Activated CD8-positive, alpha-beta memory T cell treated with anti-CD3 and anti-CD28 coated beads for 36 hours (primary cell): ENCODE measurements around the gene HID1. TPM values are rescaled to one million over a fixed set of nuclear protein-coding genes. Genes with fewer than 3 reads are reported as not detected.
"Not testable (repeated sequence)": the region's sequence is repeated elsewhere in the genome, so short reads cannot be mapped to it uniquely, and the experiment has no call there.

ENCODE experiments used
- CTCF ChIA-PET: fragments of 350-600 bp; sonication (Branson Sonifier 250); formaldehyde crosslinking; loops from one replicate; lab custom pipeline; 2021; ENCODE audit warnings: antibody characterized with exemption; lab: Charles Lee
- POLR2A ChIA-PET: fragments of 350-600 bp; sonication (Branson Sonifier 250); formaldehyde crosslinking; loops from one replicate; lab custom pipeline; 2021; ENCODE audit warnings: antibody characterized with exemption; lab: Charles Lee
- total RNA-seq, 2 experiments: library from RNA; stranded (reverse); gene quantifications; one replicate each; pipeline ENCODE4 v1.2.3, GENCODE V29; 2021

Gene HID1
- total RNA-seq, 2 experiments from 2014 or later, result 0.89 to 1.9 TPM

- CTCF ChIA-PET, result interaction anchor here (0.7 to 1.3 kb wide), 2 partner anchors 222 to 467 kb away, joined by 3 to 6 read pairs; no protein-coding TSS in a partner anchor
These were observed 7.0 kb upstream of the HID1 start for GRCh38 chr17:74979408-74980146.

GRCh38 chr17:74978240-74978639 is 5.7 kb upstream of the HID1 start:
- CTCF ChIA-PET, result interaction anchor here (1.0 kb wide), 1 partner anchor 17 kb away, joined by 4 read pairs; no protein-coding TSS in a partner anchor
- POLR2A ChIA-PET, result no interaction called here

More at GRCh38 chr17:74979408-74980146, 7.0 kb upstream of the HID1 start:
- POLR2A ChIA-PET, result no interaction called here

- CTCF ChIA-PET, result interaction anchor here (1.0 to 3.7 kb wide), 2 partner anchors 16 kb away, joined by 4 to 9 read pairs; no protein-coding TSS in a partner anchor
- POLR2A ChIA-PET, result no interaction called here
These were observed 5.2 kb upstream of the HID1 start for GRCh38 chr17:74977802-74978201.

- POLR2A ChIA-PET, result no interaction called here
- CTCF ChIA-PET, result interaction anchor here (3.7 kb wide), 1 partner anchor 14 kb away, joined by 9 read pairs; no protein-coding TSS in a partner anchor
These were observed 3.4 kb upstream of the HID1 start for GRCh38 chr17:74975943-74976342.

- CTCF ChIA-PET, result interaction anchor here (0.6 to 3.6 kb wide), 5 partner anchors 12 to 237 kb away, joined by 3 to 23 read pairs (median 6); partner anchors contain the start of gene MRPL58
- POLR2A ChIA-PET, result interaction anchor here (0.5 to 1.0 kb wide), 3 partner anchors 12 to 224 kb away, joined by 3 read pairs; partner anchors contain the start of gene CDR2L
These were observed 392 bp upstream of the HID1 start for GRCh38 chr17:74972973-74973328.

- ChIA-PET CTCF (interaction anchor here (1.2 to 3.6 kb wide), 5 partner anchors 8 to 107 kb away, joined by 4 to 23 read pairs (median 6); partner anchors contain the start of gene MRPL58), POLR2A (no interaction called here)
These were observed 785 bp downstream of the HID1 start for GRCh38 chr17:74971842-74972106.

- POLR2A ChIA-PET, result no interaction called here
These were observed 1.3 kb downstream of the HID1 start for GRCh38 chr17:74971069-74971841.

GRCh38 chr17:74970395-74970794 is 2.2 kb downstream of the HID1 start:
- CTCF ChIA-PET, result interaction anchor here (1.6 to 3.6 kb wide), 3 partner anchors 9 to 14 kb away, joined by 5 to 23 read pairs (median 6); no protein-coding TSS in a partner anchor
- POLR2A ChIA-PET, result no interaction called here

More at GRCh38 chr17:74971069-74971841, 1.3 kb downstream of the HID1 start:
- CTCF ChIA-PET, result interaction anchor here (1.2 to 3.6 kb wide), 5 partner anchors 8 to 106 kb away, joined by 4 to 23 read pairs (median 5); no protein-coding TSS in a partner anchor

- CTCF ChIA-PET, result interaction anchor here (1.1 to 1.6 kb wide), 2 partner anchors 9 to 13 kb away, joined by 4 to 5 read pairs; no protein-coding TSS in a partner anchor
- POLR2A ChIA-PET, result not testable (repeated sequence)
These were observed 3.1 kb downstream of the HID1 start for GRCh38 chr17:74969501-74969900.

GRCh38 chr17:74968361-74968780 is 4.2 kb downstream of the HID1 start:
- POLR2A ChIA-PET, result interaction anchor here (0.5 kb wide), 1 partner anchor 27 kb away, joined by 3 read pairs; no protein-coding TSS in a partner anchor
- CTCF ChIA-PET, result interaction anchor here (1.4 kb wide), 1 partner anchor 11 kb away, joined by 6 read pairs; no protein-coding TSS in a partner anchor

GRCh38 chr17:74964988-74965622 is 7.5 kb downstream of the HID1 start:
- POLR2A ChIA-PET, result no interaction called here

GRCh38 chr17:74964246-74964761 is 8.3 kb downstream of the HID1 start:
- POLR2A ChIA-PET, result no interaction called here
- CTCF ChIA-PET, result interaction anchor here (0.6 to 1.3 kb wide), 3 partner anchors 10 to 147 kb away, joined by 3 read pairs; no protein-coding TSS in a partner anchor

More at GRCh38 chr17:74964988-74965622, 7.5 kb downstream of the HID1 start:
- CTCF ChIA-PET, result no interaction called here

- CTCF ChIA-PET, result interaction anchor here (0.6 to 3.8 kb wide), 6 partner anchors 8 to 449 kb away, joined by 3 to 31 read pairs (median 3); partner anchors contain the start of gene MRPL58
- POLR2A ChIA-PET, result no interaction called here
These were observed 8.9 kb downstream of the HID1 start for GRCh38 chr17:74963656-74964055.

GRCh38 chr17:74962622-74963394 is 9.8 kb downstream of the HID1 start:
- POLR2A ChIA-PET, result interaction anchor here (2.4 kb wide), 1 partner anchor 49 kb away, joined by 17 read pairs; the partner anchor contains the start of gene MRPL58
- CTCF ChIA-PET, result interaction anchor here (0.6 to 3.8 kb wide), 18 partner anchors 9 to 490 kb away, joined by 3 to 31 read pairs (median 6); partner anchors contain the start of genes ARMC7, CDR2L, HID1 and MRPL58

GRCh38 chr17:74961657-74962350 is 10.8 kb downstream of the HID1 start:
- POLR2A ChIA-PET, result interaction anchor here (0.5 to 2.4 kb wide), 5 partner anchors 11 to 445 kb away, joined by 3 to 17 read pairs (median 4); partner anchors contain the start of gene MRPL58
- CTCF ChIA-PET, result interaction anchor here (0.6 to 3.8 kb wide), 27 partner anchors 10 to 450 kb away, joined by 3 to 31 read pairs (median 6); partner anchors contain the start of genes ARMC7, CDR2L, HID1 and KCTD2

- CTCF ChIA-PET, result interaction anchor here (0.6 to 3.8 kb wide), 29 partner anchors 9 to 451 kb away, joined by 3 to 31 read pairs (median 5); partner anchors contain the start of genes CDR2L, HID1, KCTD2 and MRPL58
- POLR2A ChIA-PET, result interaction anchor here (0.6 to 2.4 kb wide), 4 partner anchors 12 to 244 kb away, joined by 3 to 17 read pairs (median 4); partner anchors contain the start of gene MRPL58
These were observed 11.8 kb downstream of the HID1 start for GRCh38 chr17:74960570-74961342.
